Glutamatergic neuron (in vitro differentiated cells): ENCODE data around the gene FARP1. TPM values are rescaled to one million over a fixed set of nuclear protein-coding genes. Genes with fewer than 3 reads are reported as not detected.
A peak's percentile ranks its signal among the peaks of the same experiment; 100 is the strongest.

Experiments
- DNase-seq: peaks from one replicate; pipeline ENCODE4 v3.0.0; 2022
- H3K27ac Mint-ChIP-seq: one replicate; pipeline ENCODE4 v1.8.0; 2020; ENCODE audit warnings: mild to moderate bottlenecking, mixed read lengths, inconsistent platforms; ENCODE audit not compliant: unreplicated experiment
- H3K27me3 Mint-ChIP-seq: one replicate; pipeline ENCODE4 v1.8.0; 2020; ENCODE audit warnings: mild to moderate bottlenecking, moderate library complexity, mixed read lengths, inconsistent platforms; ENCODE audit not compliant: unreplicated experiment
- H3K36me3 Mint-ChIP-seq: one replicate; pipeline ENCODE4 v1.8.0; 2020; ENCODE audit warnings: mild to moderate bottlenecking, mixed read lengths, inconsistent platforms; ENCODE audit not compliant: unreplicated experiment
- H3K4me1 Mint-ChIP-seq: one replicate; pipeline ENCODE4 v1.8.0; 2020; ENCODE audit warnings: mild to moderate bottlenecking, low read depth, mixed read lengths, inconsistent platforms; ENCODE audit not compliant: unreplicated experiment
- H3K4me3 Mint-ChIP-seq: one replicate; pipeline ENCODE4 v1.8.0; 2020; ENCODE audit warnings: mild to moderate bottlenecking, mixed read lengths, inconsistent platforms; ENCODE audit not compliant: unreplicated experiment
- H3K9me3 Mint-ChIP-seq: one replicate; pipeline ENCODE4 v1.8.0; 2020; ENCODE audit warnings: mild to moderate bottlenecking, moderate library complexity, mixed read lengths, inconsistent platforms; ENCODE audit not compliant: unreplicated experiment
- CTCF ChIP-seq: fragments of 200-600 bp; sonication (generic); IDR thresholded peaks from one replicate; pipeline ENCODE4 v1.5.0; 2021; ENCODE audit not compliant: partially characterized antibody, unreplicated experiment
- total RNA-seq: library from RNA; stranded (reverse); fragmentation: NEBNext Ultra II Directional; extraction: Animal tissue kit (Norgen Biotek cat#: 25700); gene quantifications from one replicate; pipeline ENCODE4 v1.2.1, GENCODE V29; 2021; ENCODE audit not compliant: unreplicated experiment

The FARP1 gene
- total RNA-seq, 1 donor from 2014 or later = 233 TPM

GRCh38 chr13:98441056-98441676 is 298.3 kb downstream of the FARP1 start:
- H3K36me3 Mint-ChIP-seq = peaks cover 8% of the 10 kb centered on the region
- no peak for TF ChIP-seq CTCF
- peaks cover 25% of the 10 kb centered on the region for H3K9me3 Mint-ChIP-seq
- H3K4me3 Mint-ChIP-seq = no peak overlapping the region
- H3K27me3 Mint-ChIP-seq = peaks cover 23% of the 10 kb centered on the region
- peaks cover 20% of the 10 kb centered on the region for H3K4me1 Mint-ChIP-seq
- no peak for DNase-seq
- H3K27ac Mint-ChIP-seq = no peak overlapping the region

GRCh38 chr13:98442391-98443230 is 299.7 kb downstream of the FARP1 start:
- Mint-ChIP-seq H3K4me3 (no peak overlapping the region), H3K27ac (no peak overlapping the region)

GRCh38 chr13:98443329-98443728 is 300.4 kb downstream of the FARP1 start:
- Mint-ChIP-seq H3K27me3 (peaks cover 35% of the 10 kb centered on the region), H3K9me3 (peaks cover 38% of the 10 kb centered on the region), H3K4me3 (no peak overlapping the region), H3K27ac (peak overlapping the region; percentile 43), H3K4me1 (peaks cover 22% of the 10 kb centered on the region), H3K36me3 (peaks cover 4% of the 10 kb centered on the region)
- no peak for TF ChIP-seq CTCF
- no peak for DNase-seq

More at GRCh38 chr13:98442391-98443230, 299.7 kb downstream of the FARP1 start:
- peaks cover 22% of the 10 kb centered on the region for H3K4me1 Mint-ChIP-seq
- peaks cover 34% of the 10 kb centered on the region for H3K27me3 Mint-ChIP-seq
- no peak for DNase-seq
- no peak for TF ChIP-seq CTCF
- H3K36me3 Mint-ChIP-seq = peaks cover 5% of the 10 kb centered on the region
- H3K9me3 Mint-ChIP-seq = peaks cover 32% of the 10 kb centered on the region

- Mint-ChIP-seq H3K4me3 (no peak overlapping the region), H3K36me3 (peaks cover 4% of the 10 kb centered on the region)
- no peak for DNase-seq
These were observed 301.0 kb downstream of the FARP1 start for GRCh38 chr13:98443800-98444325.

More at GRCh38 chr13:98443800-98444325, 301.0 kb downstream of the FARP1 start:
- peaks cover 35% of the 10 kb centered on the region for H3K27me3 Mint-ChIP-seq
- peak overlapping the region; percentile 43 for H3K27ac Mint-ChIP-seq
- peaks cover 22% of the 10 kb centered on the region for H3K4me1 Mint-ChIP-seq
- TF ChIP-seq CTCF = no peak
- H3K9me3 Mint-ChIP-seq = peaks cover 43% of the 10 kb centered on the region
